Activated T-cell treated with anti-CD3 and anti-CD28 coated beads, Interleukin-2, amount 50 U/mL, for 72 hours (primary cell): ENCODE data around the gene ARPP21. TPM values are rescaled to one million over a fixed set of nuclear protein-coding genes. Genes with fewer than 3 reads are reported as not detected.

Source experiments
- ATAC-seq, 2 donors: fragments of 150-1000 bp; cut with Tn5 transposase; replicated peaks in 1 of 2; 2 replicates each; pipeline ENCODE4 v1.10.0; 2021; ENCODE audit warnings: moderate library complexity in 2 of 2, mild to moderate bottlenecking in 1 of 2
- DNase-seq, 2 donors: peaks; one replicate each; pipeline ENCODE4 v3.0.0; 2021 to 2022; ENCODE audit warnings: mixed read lengths in 1 of 2
- H3K27ac Mint-ChIP-seq: one replicate; pipeline ENCODE4 v1.8.0; 2022; ENCODE audit warnings: mild to moderate bottlenecking, moderate library complexity, mixed read lengths
- H3K27me3 Mint-ChIP-seq: one replicate; pipeline ENCODE4 v1.8.0; 2022; ENCODE audit warnings: low read depth, mixed read lengths
- H3K36me3 Mint-ChIP-seq, 2 donors: one replicate each; pipeline ENCODE4 v1.8.0; 2022; ENCODE audit warnings: mixed read lengths in 2 of 2, mild to moderate bottlenecking in 1 of 2; ENCODE audit not compliant: insufficient read depth in 2 of 2
- H3K4me1 Mint-ChIP-seq: one replicate; pipeline ENCODE4 v1.8.0; 2022; ENCODE audit warnings: low read depth, mixed read lengths
- H3K4me3 Mint-ChIP-seq, 2 donors: one replicate each; pipeline ENCODE4 v1.8.0; 2022; ENCODE audit warnings: mild to moderate bottlenecking in 2 of 2, mixed read lengths in 2 of 2, moderate library complexity in 2 of 2
- H3K9me3 Mint-ChIP-seq, 2 donors: one replicate each; pipeline ENCODE4 v1.8.0; 2022; ENCODE audit warnings: mixed read lengths in 2 of 2
- total RNA-seq, 2 donors: library from RNA; stranded (reverse); gene quantifications; one replicate each; pipeline ENCODE4 v1.2.3, GENCODE V29; 2022

The ARPP21 gene
- total RNA-seq, 2 donors from 2014 or later = not detected

DNA sequence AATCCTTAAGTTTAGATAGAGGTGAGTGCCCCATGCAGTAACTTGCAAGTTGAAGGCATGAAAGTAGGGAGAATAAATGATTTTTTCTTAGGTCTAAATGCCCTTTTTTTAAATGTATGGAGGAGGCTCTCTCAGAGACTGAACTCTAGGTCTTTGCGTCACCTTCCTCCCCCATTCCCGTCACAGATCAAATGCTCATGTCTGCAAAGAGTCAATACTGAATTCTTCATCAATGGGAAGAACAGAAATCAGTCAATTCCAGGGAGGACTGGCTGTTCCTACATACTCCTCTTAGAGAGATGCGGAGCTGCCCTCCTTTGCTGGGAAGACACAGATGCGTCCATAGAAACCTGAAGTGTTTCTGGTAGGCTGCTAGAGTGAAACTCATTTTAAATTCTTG lies 98.2 kb downstream of the ARPP21 start:
- H3K27ac Mint-ChIP-seq = no peak overlapping the region
- H3K9me3 Mint-ChIP-seq = peaks cover 0 to 1% of the 10 kb centered on the region in 2 donors
- no peaks in the 10 kb centered on the region for H3K36me3 Mint-ChIP-seq
- no peak for ATAC-seq
- H3K4me3 Mint-ChIP-seq = no peak overlapping the region
- no peak for DNase-seq
- H3K27me3 Mint-ChIP-seq = no peaks in the 10 kb centered on the region
- no peaks in the 10 kb centered on the region for H3K4me1 Mint-ChIP-seq

DNA sequence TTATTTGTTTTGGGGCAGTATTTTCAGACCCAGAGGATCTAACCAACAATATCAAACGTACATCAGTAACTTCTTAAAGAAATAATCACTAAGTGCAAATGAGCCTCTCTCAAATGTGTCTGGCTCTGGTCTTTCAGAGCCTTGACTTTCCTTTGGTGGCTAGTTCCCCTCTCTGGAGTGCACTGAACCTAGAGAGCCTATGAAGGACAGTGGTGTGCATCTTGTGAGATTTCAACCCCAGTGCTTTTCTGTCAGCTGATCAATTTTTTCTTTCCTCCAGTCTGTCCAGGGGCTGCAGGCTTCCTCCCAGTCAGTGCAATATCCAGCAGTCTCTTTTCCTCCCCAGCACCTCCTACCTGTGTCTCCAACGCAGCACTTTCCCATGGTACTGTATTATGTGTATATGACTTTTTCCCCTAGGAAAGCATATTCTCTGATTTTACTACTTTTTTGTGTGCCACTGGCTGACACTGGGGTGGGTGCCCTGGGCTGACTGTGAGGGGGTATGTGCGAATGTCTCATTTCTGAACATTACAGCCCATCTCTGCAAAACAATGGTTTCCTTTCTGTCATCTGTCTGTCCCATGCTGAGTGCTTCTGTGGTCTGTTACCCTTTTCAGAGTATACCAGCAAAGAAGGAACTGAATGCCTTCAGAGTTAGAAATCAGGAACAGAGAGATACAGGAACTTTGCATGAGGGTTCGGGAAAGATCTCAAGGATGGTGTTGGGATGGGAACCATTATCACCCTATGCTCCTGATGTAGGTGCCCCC lies 98.8 kb downstream of the ARPP21 start:
- Mint-ChIP-seq H3K9me3 (peaks cover 0 to 1% of the 10 kb centered on the region in 2 donors), H3K27me3 (no peaks in the 10 kb centered on the region), H3K36me3 (no peaks in the 10 kb centered on the region), H3K4me1 (no peaks in the 10 kb centered on the region), H3K27ac (no peak overlapping the region), H3K4me3 (no peak overlapping the region)
- ATAC-seq (no peak), DNase-seq (no peak)

DNA sequence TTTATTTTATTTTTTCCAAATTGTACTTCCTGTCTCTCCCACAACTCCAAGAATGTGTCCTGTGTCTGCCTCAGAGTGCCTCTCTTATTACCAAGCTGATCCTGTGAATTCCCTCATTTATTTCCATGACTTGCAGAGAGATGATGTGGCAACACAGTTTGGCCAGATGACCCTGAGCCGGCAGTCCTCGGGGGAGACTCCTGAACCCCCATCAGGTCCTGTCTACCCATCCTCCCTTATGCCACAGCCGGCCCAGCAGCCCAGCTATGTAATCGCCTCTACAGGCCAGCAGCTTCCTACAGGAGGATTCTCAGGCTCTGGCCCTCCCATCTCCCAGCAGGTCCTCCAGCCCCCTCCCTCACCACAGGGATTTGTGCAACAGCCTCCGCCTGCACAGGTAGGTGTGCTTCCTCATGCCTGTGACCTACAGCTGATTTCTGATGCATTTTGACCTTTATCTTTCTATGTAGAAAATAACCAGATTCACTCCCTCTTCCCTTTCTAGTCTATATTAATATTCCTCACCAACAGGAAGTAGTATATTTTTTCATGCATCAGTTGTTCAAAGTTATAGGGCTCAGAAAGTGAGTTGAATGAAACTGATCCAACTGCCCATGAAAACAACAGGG lies 100.0 kb downstream of the ARPP21 start:
- Mint-ChIP-seq H3K9me3 (peaks cover 0 to 1% of the 10 kb centered on the region in 2 donors), H3K36me3 (no peaks in the 10 kb centered on the region), H3K27ac (no peak overlapping the region), H3K4me1 (no peaks in the 10 kb centered on the region), H3K27me3 (no peaks in the 10 kb centered on the region), H3K4me3 (no peak overlapping the region)
- ATAC-seq = no peak
- no peak for DNase-seq

DNA sequence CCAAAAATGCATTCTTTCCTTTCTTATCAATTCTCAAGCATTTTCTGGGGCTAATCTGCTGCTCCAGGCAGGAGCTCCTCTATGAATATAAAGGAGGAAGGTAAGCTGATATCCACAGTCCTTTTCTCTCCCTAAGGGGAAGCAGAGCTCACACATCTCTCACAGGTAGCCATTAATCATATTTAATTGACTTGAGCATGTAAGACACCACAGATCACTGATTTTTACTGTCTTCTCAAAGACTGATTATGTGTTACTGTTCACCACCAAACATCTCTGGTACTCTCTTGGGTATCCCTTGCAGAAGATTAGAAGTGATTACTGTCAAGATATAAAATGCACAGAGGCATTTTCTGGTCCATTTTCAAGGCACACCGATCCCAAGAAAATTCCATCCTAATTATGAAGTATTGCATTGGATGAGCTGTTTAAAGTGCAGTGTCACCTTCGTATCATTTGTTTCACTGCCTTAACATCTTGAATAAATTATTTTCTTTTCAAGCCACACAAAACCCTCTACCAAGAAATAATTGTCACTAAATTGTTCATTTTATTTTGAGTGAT lies 100.7 kb downstream of the ARPP21 start:
- H3K27ac Mint-ChIP-seq = no peak overlapping the region
- no peak overlapping the region for H3K4me3 Mint-ChIP-seq
- H3K4me1 Mint-ChIP-seq = no peaks in the 10 kb centered on the region
- ATAC-seq (no peak), DNase-seq (no peak)
- H3K36me3 Mint-ChIP-seq = no peaks in the 10 kb centered on the region
- no peaks in the 10 kb centered on the region for H3K27me3 Mint-ChIP-seq
- peaks cover 0 to 1% of the 10 kb centered on the region in 2 donors for H3K9me3 Mint-ChIP-seq

DNA sequence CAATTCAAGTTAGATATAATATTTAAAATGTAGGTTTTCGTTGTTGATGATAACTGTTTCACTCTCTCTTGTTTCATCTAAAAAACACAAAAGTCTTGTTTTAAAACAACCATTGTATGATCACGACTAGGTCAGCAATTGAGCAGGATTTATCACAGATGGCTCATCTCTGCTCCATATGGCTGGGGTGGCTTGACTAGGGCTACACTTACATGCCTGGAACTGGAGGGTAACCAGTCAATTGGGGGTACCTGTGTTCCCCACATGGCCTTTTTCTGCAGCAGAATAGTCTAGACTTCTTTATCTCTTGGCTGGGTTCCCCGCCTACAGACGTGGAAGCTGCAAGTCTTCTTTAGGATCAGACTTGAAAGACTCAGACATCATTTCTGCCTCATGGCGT lies 103.9 kb downstream of the ARPP21 start:
- H3K4me3 Mint-ChIP-seq = no peak overlapping the region
- H3K36me3 Mint-ChIP-seq = no peaks in the 10 kb centered on the region
- ATAC-seq (no peak), DNase-seq (no peak)
- H3K9me3 Mint-ChIP-seq = peaks cover 2 to 4% of the 10 kb centered on the region in 2 donors
- no peak overlapping the region for H3K27ac Mint-ChIP-seq
- H3K4me1 Mint-ChIP-seq = no peaks in the 10 kb centered on the region
- H3K27me3 Mint-ChIP-seq = peaks cover 5% of the 10 kb centered on the region

DNA sequence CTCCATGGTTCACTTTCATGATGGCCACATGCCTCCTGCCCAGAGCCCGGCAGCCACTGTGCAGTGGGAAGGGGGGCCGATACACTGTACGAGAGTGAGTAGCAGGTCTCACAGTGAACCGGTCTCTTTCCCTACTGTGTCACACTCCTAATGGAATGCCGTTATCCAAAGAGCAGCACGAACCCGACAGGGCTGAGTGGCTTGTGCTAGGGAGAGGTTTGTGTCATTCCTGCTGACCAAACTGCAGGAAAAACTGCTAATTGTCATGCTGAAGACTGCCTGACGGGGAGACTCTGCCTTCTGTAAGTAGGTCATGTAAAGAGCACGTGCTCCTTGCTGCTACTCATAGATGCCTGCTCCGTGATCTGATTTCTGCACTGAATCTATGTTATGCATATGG lies 105.1 kb downstream of the ARPP21 start:
- no peaks in the 10 kb centered on the region for H3K4me1 Mint-ChIP-seq
- peaks cover 2 to 3% of the 10 kb centered on the region in 2 donors for H3K9me3 Mint-ChIP-seq
- peaks cover 5% of the 10 kb centered on the region for H3K27me3 Mint-ChIP-seq
- no peak overlapping the region for H3K27ac Mint-ChIP-seq
- no peak for ATAC-seq
- no peaks in the 10 kb centered on the region for H3K36me3 Mint-ChIP-seq
- H3K4me3 Mint-ChIP-seq = no peak overlapping the region
- no peak for DNase-seq

DNA sequence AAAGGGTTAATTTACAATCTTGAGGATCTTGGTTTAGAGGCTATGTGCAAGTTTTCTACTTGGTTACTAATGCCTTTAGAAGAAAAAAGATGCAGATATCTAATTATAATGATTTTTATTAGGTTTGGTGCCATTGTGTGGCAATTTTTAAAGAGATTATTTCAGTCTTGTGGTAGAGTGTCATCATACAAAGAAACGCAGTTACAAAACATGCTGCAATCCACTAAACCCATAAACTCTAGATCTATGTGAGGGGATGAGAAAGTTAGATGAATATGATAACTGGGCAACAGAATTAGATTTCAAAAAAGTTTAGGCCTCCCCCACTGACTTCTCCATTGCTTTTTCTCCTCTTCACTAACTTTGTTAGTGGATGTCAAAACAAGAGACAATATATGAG lies 106.0 kb downstream of the ARPP21 start:
- no peak for DNase-seq
- Mint-ChIP-seq H3K4me1 (no peaks in the 10 kb centered on the region), H3K27ac (no peak overlapping the region), H3K36me3 (no peaks in the 10 kb centered on the region), H3K27me3 (peaks cover 5% of the 10 kb centered on the region), H3K4me3 (no peak overlapping the region), H3K9me3 (peaks cover 2 to 3% of the 10 kb centered on the region in 2 donors)
- no peak for ATAC-seq

DNA sequence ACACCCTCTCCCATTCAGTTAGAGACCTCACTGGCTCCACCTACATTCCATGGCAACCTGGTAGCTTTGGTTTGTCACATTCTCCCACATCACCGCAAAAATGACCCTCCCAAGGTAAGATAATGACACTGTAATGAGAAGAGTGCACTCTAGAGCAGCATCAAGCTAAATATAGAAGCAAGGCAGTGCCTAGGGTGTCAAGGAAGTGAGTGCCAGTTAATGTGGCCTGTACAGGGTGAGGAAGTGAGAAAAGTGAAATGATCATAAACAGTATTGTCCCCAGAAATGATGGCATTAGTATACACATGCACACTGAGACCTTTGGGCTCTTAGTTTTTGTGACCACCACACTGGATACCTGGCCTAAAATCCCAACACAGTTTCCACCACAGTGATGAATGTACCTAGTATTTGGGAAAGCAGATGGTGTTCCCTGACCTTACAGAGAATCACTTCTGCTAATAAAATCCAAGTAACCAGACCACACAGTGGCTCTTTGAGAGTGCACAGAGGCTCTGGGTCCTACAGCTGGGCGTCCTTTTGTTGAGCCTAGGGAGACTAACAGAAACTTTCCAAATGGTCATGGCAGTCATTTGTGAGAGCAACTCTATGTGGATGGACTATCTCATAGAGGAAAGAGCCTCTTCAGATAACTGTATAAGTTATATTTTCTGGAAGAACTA lies 106.6 kb downstream of the ARPP21 start:
- DNase-seq = no peak
- ATAC-seq = no peak
- H3K27me3 Mint-ChIP-seq = peaks cover 5% of the 10 kb centered on the region
- no peaks in the 10 kb centered on the region for H3K36me3 Mint-ChIP-seq
- no peak overlapping the region for H3K27ac Mint-ChIP-seq
- H3K9me3 Mint-ChIP-seq = peaks cover 2 to 3% of the 10 kb centered on the region in 2 donors
- H3K4me3 Mint-ChIP-seq = no peak overlapping the region
- H3K4me1 Mint-ChIP-seq = no peaks in the 10 kb centered on the region

DNA sequence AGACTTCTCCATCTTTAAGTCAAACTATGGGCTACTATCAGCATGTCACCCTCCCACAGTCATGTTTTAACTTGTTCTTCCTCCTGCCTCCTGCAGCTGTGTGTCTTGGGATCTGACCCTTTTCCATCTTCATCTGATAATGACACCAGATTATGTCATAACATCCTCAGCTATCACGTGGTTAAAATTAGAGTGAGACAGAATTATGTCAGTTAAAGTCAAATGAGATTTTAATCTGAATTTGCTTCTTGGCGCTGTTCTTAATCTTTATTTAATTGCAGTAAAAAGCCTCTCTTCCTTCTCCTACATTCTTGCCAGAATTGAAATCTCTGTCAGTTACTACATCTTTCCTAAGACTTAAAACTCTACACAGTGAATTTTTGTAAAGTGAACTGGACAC lies 107.2 kb downstream of the ARPP21 start:
- ATAC-seq (no peak), DNase-seq (no peak)
- Mint-ChIP-seq H3K27ac (no peak overlapping the region), H3K27me3 (peaks cover 5% of the 10 kb centered on the region), H3K36me3 (no peaks in the 10 kb centered on the region), H3K9me3 (peaks cover 2 to 3% of the 10 kb centered on the region in 2 donors), H3K4me3 (no peak overlapping the region), H3K4me1 (no peaks in the 10 kb centered on the region)

DNA sequence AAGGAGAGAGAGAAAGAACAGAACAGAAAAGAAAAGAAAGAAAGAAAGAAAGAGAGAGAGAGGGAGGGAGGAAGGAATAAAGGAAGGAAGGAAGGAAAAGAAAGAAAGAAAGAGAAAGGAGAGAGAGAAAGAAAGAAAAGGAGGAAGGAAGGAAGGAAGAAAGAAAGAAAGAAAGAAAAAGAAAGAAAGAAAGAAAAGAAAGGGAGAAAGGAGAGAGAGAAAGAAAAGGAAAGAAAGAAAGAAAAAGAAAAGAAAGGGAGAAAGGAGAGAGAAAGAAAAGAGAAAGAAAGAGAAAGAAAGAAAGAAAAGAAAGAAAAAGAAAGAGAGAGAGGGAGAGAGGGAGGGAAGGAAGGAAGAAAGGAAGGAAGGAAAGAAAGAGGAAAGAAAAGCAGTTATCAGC lies 108.8 kb downstream of the ARPP21 start:
- DNase-seq (no peak), ATAC-seq (no peak)
- Mint-ChIP-seq H3K27ac (no peak overlapping the region), H3K27me3 (peaks cover 5% of the 10 kb centered on the region), H3K4me1 (no peaks in the 10 kb centered on the region), H3K36me3 (no peaks in the 10 kb centered on the region), H3K4me3 (no peak overlapping the region), H3K9me3 (peaks cover 2 to 3% of the 10 kb centered on the region in 2 donors)

DNA sequence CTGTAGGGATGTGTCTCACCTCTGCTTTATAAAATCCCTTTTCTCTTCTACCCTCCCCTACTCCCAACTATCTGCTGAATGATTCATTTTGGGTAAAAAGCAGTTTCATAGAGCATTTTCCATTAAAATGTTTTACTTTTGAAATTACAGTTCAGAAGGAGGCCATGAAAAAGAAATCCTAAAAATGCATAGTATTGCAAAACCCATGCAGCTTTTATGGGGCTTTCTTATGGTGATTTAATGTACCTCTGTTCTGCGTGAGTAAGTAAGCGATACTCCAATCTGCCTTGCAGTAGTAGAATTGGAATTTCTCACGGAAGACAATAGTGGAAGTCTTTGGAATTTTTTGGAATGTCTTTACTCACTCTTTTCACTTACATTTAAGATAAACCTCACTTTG lies 111.9 kb downstream of the ARPP21 start:
- H3K36me3 Mint-ChIP-seq = no peaks in the 10 kb centered on the region
- no peak for ATAC-seq
- H3K27ac Mint-ChIP-seq = no peak overlapping the region
- no peaks in the 10 kb centered on the region for H3K4me1 Mint-ChIP-seq
- H3K9me3 Mint-ChIP-seq = peaks cover 2 to 3% of the 10 kb centered on the region in 2 donors
- H3K27me3 Mint-ChIP-seq = peaks cover 5% of the 10 kb centered on the region
- no peak overlapping the region for H3K4me3 Mint-ChIP-seq
- no peak for DNase-seq

DNA sequence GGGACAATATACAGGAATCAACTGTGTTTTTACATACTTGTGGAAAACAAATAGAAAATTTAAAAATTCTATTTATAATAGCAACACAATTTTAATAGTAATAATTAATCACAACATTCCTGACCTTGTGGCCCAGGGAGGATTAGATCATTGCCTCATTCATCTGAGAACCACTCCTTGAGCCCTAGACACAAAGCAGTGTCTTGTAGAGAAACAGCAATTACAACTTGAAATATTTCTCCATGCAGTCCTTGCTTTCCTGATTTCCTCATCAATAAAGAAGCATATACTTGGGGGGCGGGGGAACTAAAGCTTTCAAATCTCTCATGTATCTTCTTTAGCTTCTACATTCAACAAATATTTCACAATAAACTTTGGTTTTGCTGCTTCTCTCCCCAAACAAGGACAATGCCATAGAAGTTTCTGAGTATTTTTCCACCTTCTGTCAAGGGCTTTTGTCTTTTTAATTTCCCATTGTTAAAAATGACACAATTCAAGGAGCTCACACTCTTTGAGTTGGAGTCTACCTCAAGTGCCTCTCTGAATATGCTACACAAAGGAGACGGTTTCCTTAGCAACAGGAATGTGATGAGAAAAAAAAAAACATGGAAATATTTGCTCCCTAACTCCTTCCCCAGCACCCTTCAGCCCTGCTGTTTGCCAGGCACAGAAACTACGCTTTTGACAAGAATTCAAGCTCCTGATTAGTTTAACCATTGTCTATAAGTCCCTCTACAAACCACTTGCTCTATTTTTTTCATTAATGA lies 118.8 kb downstream of the ARPP21 start:
- Mint-ChIP-seq H3K9me3 (no peaks in the 10 kb centered on the region), H3K27ac (no peak overlapping the region), H3K27me3 (no peaks in the 10 kb centered on the region), H3K4me3 (no peak overlapping the region), H3K4me1 (no peaks in the 10 kb centered on the region), H3K36me3 (no peaks in the 10 kb centered on the region)
- DNase-seq (no peak), ATAC-seq (no peak)

DNA sequence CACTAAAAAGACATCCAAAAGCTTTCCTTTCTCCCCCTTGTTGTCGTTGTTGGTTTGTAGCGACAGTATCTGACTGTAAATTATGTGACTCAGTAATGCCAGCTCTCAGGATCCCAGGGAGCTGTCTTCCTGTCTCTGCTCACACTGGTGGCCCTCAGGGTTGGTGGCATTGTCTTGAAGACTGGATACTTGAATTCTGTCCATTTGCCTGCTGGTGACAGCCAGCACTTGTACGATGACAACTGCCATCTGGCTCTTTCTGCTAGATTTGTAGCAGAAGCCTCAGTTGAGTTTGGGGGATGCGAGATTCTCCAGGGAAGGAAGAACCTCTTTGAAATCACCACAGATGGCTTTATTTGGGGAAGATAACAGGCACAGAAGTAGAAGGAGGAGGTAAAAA lies 120.8 kb downstream of the ARPP21 start:
- Mint-ChIP-seq H3K27ac (no peak overlapping the region), H3K4me3 (no peak overlapping the region), H3K4me1 (no peaks in the 10 kb centered on the region), H3K27me3 (no peaks in the 10 kb centered on the region), H3K9me3 (no peaks in the 10 kb centered on the region), H3K36me3 (no peaks in the 10 kb centered on the region)
- no peak for ATAC-seq
- no peak for DNase-seq
